Stimulated activated CD4-positive, alpha-beta T cell treated with anti-CD3 and anti-CD28 coated beads, Interleukin-4, amount 100 ng/mL, for 4 hours (primary cell): Measurements from ENCODE around the gene RBM24.
"Not testable (repeated sequence)": the region's sequence is repeated elsewhere in the genome, so short reads cannot be mapped to it uniquely, and the experiment has no call there.

Source experiments
- DNase-seq, 2 experiments: peaks; one replicate each; pipeline ENCODE4 v3.0.0-alpha.2; 2020

The RBM24 gene

GRCh38 chr6:17292600-17293133 lies 11.5 kb downstream of the RBM24 start:
- no peak for DNase-seq

- DNase-seq = no peak
These were observed 12.2 kb downstream of the RBM24 start for GRCh38 chr6:17293395-17293794.

- DNase-seq = no peak
These were observed 16.3 kb downstream of the RBM24 start for GRCh38 chr6:17297271-17298080.

- DNase-seq = no peak
These were observed 17.1 kb downstream of the RBM24 start for GRCh38 chr6:17298257-17298656.

- no peak for DNase-seq
These were observed 18.1 kb downstream of the RBM24 start for GRCh38 chr6:17299222-17299621.

- DNase-seq = no peak
These were observed 18.6 kb downstream of the RBM24 start for GRCh38 chr6:17299750-17300149.

GRCh38 chr6:17300637-17301036 lies 19.5 kb downstream of the RBM24 start:
- DNase-seq = no peak

- DNase-seq = no peak
These were observed 22.3 kb downstream of the RBM24 start for GRCh38 chr6:17303444-17303843.

GRCh38 chr6:17305219-17306001 lies 24.2 kb downstream of the RBM24 start:
- no peak for DNase-seq

GRCh38 chr6:17311595-17312311 lies 30.6 kb downstream of the RBM24 start:
- DNase-seq = no peak

GRCh38 chr6:17313238-17313637 lies 32.1 kb downstream of the RBM24 start:
- not testable (repeated sequence) for DNase-seq

- DNase-seq = no peak
These were observed 32.8 kb downstream of the RBM24 start for GRCh38 chr6:17313971-17314370.

GRCh38 chr6:17315262-17315661 lies 34.1 kb downstream of the RBM24 start:
- no peak for DNase-seq

GRCh38 chr6:17318435-17319165 lies 37.4 kb downstream of the RBM24 start:
- DNase-seq = no peak

- DNase-seq = not testable (repeated sequence)
These were observed 39.1 kb downstream of the RBM24 start for GRCh38 chr6:17320266-17320665.

- no peak for DNase-seq
These were observed 50.1 kb downstream of the RBM24 start for GRCh38 chr6:17331238-17331637.

GRCh38 chr6:17334265-17334664 lies 53.1 kb downstream of the RBM24 start:
- no peak for DNase-seq

- no peak for DNase-seq
These were observed 55.3 kb downstream of the RBM24 start for GRCh38 chr6:17336425-17336824.

- DNase-seq = no peak
These were observed 58.1 kb downstream of the RBM24 start for GRCh38 chr6:17339308-17339670.

GRCh38 chr6:17341117-17341805 lies 60.1 kb downstream of the RBM24 start:
- DNase-seq = no peak

- DNase-seq = no peak
These were observed 60.7 kb downstream of the RBM24 start for GRCh38 chr6:17341891-17342290.

GRCh38 chr6:17343215-17343614 lies 62.1 kb downstream of the RBM24 start:
- DNase-seq = no peak
